NT2/D1 (cell line): ENCODE results near the gene ABCD1.

Source experiments
- DNase-seq: peaks from one replicate; pipeline ENCODE4 v3.0.0-alpha.2; 2011; ENCODE audit warnings: low read depth, low spot score
- H3K27me3 ChIP-seq: 2 replicates; pipeline ENCODE4 v1.6.0; 2011; ENCODE audit warnings: mild to moderate bottlenecking; ENCODE audit not compliant: insufficient read length, insufficient read depth
- H3K36me3 ChIP-seq: 2 replicates; pipeline ENCODE4 v1.6.1; 2011; ENCODE audit warnings: mild to moderate bottlenecking, low read length, mixed read lengths; ENCODE audit not compliant: insufficient read depth, insufficient read length
- H3K4me1 ChIP-seq: 2 replicates; pipeline ENCODE4 v1.5.1; 2011; ENCODE audit not compliant: insufficient read depth, insufficient read length
- H3K4me3 ChIP-seq: 2 replicates; pipeline ENCODE4 v1.5.1; 2011; ENCODE audit warnings: low read depth; ENCODE audit not compliant: insufficient read length
- H3K9ac ChIP-seq: 2 replicates; pipeline ENCODE4 v1.6.0; 2011; ENCODE audit warnings: low read depth; ENCODE audit not compliant: insufficient read length
- H3K9me3 ChIP-seq: 2 replicates; pipeline ENCODE4 v1.5.1; 2011; ENCODE audit warnings: mild to moderate bottlenecking, low read length; ENCODE audit not compliant: insufficient read depth
- SUZ12 ChIP-seq: IDR thresholded peaks from 2 replicates; pipeline ENCODE4 v1.6.1; 2011; ENCODE audit not compliant: insufficient read length, insufficient read depth; ENCODE audit errors: extremely low read depth
- YY1 ChIP-seq: IDR thresholded peaks from 2 replicates; pipeline ENCODE4 v1.6.1; 2011; ENCODE audit not compliant: insufficient read length, insufficient read depth
- ZNF274 ChIP-seq: IDR thresholded peaks from 2 replicates; pipeline ENCODE4 v1.6.1; 2011; ENCODE audit warnings: mild to moderate bottlenecking, low read depth, low read length

ABCD1 gene

DNA sequence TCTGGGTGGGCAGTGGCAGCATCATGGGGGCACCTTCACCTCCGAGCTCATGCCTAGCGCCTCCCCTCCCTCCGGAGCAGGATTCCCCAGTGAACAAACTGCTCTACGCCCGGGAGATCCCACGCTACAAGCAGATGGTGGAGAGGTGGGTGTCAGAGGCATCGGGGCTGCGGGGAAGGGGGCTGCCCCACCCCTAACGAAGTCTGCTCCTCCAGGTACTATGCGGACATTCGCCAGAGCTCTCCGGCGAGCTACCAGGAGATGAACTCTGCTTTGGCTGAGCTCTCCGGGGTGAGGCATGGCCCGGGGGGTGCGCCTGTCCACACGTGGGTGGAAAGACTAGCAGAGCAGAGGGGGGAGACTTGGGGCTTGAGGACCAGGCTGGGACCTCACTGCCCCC, 53.5 kb downstream of the ABCD1 start:
- Histone ChIP-seq H3K27me3 (no peaks in the 10 kb centered on the region), H3K36me3 (peaks cover 2% of the 10 kb centered on the region), H3K4me1 (peaks cover 3% of the 10 kb centered on the region), H3K9ac (no peak overlapping the region), H3K9me3 (no peaks in the 10 kb centered on the region), H3K4me3 (no peak overlapping the region)
- TF ChIP-seq ZNF274 (no peak), YY1 (no peak)
- DNase-seq, result no peak

DNA sequence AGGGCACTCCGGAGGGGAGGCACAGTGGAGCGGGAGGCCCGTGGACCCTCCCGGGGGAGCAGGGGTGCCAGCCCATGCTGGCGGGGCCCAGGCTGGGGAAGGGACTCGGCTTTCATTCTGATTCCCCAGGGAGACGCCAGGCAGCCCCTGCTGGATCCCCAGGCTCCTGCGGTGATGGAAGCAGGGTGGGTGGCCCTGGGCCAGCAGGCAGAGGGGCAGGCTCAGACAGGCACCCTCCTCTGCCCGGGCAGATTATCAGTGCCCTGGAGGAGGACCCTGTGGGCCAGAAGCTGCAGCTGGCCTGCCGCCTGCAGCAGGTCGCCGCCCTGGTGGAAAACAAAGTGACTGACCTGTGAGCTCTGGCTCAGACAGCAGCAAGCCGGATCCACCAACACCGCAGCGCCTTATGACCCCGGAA, 54.0 kb downstream of the ABCD1 start:
- H3K36me3 ChIP-seq, result peaks cover 2% of the 10 kb centered on the region
- no peak overlapping the region for H3K9ac ChIP-seq
- no peaks in the 10 kb centered on the region for H3K27me3 ChIP-seq
- no peak overlapping the region for H3K4me3 ChIP-seq
- DNase-seq, result no peak
- H3K9me3 ChIP-seq, result no peaks in the 10 kb centered on the region
- TF ChIP-seq YY1, result no peak
- TF ChIP-seq SUZ12, result no peak
- TF ChIP-seq ZNF274, result no peak
- H3K4me1 ChIP-seq, result peaks cover 3% of the 10 kb centered on the region

DNA sequence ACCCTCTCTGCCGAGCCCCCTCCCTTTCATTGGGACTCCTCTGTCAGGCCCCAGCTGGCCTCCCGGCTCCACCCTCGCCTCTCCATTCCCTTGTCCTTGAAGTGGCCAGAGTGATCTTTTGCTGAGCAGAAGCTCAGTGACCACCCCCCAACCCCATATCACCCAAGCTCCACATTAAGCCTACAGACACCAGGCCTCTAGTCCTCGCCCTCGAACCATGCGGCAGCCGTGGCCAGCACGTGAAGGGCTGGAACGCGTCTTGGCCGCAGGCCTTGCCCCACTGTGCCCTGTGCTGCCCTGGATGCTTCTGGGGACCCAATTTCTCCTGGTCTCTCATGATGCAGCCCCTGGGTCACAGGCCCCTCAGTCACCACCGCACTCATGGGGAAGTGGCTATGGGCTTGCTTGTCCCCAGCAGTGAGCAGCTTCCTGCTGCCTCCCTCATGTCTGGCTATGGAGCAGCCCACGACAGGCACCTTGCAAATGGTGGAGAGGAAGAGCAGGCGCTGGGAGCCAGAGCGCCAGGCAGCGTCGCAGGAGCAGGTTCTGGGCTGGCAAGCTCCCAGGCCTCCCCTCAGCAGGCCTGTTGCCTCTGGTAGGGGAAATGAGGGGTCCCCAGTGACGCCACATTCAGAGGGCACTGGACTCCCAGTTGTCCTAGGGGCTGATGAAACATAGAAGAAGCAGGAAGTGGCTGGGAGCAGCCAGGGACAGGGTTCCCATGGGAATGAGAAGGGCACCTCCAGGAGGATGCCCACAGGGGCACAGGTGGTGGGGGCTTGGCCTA, 55.4 kb downstream of the ABCD1 start:
- TF ChIP-seq SUZ12 (no peak), YY1 (no peak), ZNF274 (no peak)
- H3K36me3 ChIP-seq, result peaks cover 2% of the 10 kb centered on the region
- H3K4me1 ChIP-seq, result peaks cover 3% of the 10 kb centered on the region
- no peak overlapping the region for H3K4me3 ChIP-seq
- no peaks in the 10 kb centered on the region for H3K27me3 ChIP-seq
- no peaks in the 10 kb centered on the region for H3K9me3 ChIP-seq
- no peak for DNase-seq
- no peak overlapping the region for H3K9ac ChIP-seq

DNA sequence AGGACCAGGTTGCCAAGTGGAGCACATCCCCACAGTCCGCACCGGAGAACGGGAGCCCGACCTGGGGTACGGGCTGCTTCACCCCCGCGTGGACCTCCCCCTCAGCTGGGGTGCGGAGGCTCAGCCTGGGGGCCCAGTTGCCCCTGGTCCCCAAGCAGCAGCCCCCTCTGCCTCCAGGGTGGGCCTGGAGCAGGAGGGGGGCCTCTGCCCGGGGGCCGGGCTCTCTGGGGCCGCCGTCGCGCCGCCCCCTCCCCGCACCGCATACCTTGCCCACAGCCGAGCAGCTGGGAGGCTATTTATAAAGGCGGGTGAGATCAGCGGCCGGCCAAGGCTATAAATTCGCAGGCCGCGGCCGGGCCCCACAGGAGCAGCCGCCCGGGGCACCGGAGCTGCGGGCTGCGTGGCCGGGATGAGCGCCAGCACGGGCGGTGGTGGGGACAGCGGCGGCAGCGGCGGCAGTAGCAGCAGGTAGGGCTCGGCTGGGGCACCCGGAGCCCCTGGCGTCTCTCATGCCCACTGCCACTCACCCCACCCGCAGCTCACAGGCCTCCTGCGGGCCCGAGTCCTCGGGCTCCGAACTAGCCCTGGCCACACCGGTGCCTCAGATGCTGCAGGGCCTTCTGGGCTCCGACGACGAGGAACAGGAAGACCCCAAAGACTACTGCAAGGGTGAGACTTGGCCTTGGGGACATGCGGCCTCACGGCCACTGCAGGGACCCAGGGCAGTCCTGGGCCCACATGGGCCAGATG, 56.2 kb downstream of the ABCD1 start, which contains the start of gene SRPK3:
TSS of gene SRPK3 (plus strand) at position 364 of the 750 bp plus-strand sequence. CDS start at position 410, 46 bp downstream.
- no peak within 1 kb of the TSS for H3K9ac ChIP-seq
- H3K4me3 ChIP-seq, result no peak within 1 kb of the TSS
- H3K9me3 ChIP-seq, result no peaks in the 10 kb centered on the region
- no peak for DNase-seq
- TF ChIP-seq ZNF274 (no peak), SUZ12 (no peak), YY1 (no peak)
- H3K36me3 ChIP-seq, result peaks cover 5% of the 10 kb centered on the region
- H3K27me3 ChIP-seq, result no peaks in the 10 kb centered on the region
- peaks cover 3% of the 10 kb centered on the region for H3K4me1 ChIP-seq

DNA sequence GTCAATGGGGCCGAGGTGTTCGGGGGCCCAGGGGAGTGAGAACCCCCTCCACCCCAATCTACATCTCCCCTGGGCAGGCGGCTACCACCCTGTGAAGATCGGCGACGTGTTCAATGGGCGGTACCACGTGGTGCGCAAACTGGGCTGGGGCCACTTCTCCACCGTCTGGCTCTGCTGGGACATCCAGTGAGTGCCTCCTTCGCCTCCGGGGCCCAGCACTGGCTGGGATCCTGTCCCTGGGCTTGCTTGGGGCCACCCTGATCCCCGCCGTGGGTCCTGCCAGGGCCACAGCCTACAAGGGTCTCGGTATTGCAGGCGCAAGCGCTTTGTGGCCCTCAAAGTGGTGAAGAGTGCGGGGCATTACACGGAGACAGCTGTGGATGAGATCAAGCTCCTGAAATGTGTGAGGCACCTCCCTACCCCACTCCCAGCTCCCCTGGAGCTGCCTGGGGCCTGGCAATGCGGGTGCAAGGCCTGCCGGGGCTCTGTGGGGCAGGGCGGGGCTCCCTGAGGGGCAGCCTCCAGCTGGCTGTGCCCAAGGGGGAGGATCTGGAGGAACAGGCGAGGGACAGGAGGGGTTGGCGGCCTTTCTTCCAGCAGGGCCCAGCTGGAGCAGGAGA, 56.9 kb downstream of the ABCD1 start:
- TF ChIP-seq SUZ12 (no peak), ZNF274 (no peak), YY1 (no peak)
- Histone ChIP-seq H3K9ac (no peak overlapping the region), H3K4me3 (no peak overlapping the region), H3K27me3 (no peaks in the 10 kb centered on the region), H3K36me3 (peaks cover 10% of the 10 kb centered on the region), H3K9me3 (no peaks in the 10 kb centered on the region), H3K4me1 (peaks cover 3% of the 10 kb centered on the region)
- DNase-seq, result no peak

DNA sequence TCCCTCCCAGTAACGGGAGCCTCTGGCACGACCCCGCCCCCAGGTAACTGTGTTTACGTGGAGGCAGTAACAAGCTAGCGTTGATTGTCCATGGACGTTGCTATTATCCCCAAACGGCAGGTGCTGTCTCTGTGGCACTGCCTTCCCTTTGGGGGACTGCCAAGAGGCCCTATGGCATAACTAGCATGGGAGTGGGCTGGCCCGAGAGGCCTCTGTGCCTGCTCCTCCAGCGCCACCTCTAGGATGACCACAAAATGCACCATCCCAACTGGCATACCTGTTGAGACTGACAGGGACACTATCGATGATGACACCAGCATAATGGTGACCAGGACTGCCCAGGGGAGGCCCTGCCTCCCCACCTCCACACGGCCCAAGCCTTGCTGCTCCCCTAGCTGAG, 57.7 kb downstream of the ABCD1 start:
- Histone ChIP-seq H3K4me1 (peaks cover 3% of the 10 kb centered on the region), H3K36me3 (peaks cover 15% of the 10 kb centered on the region), H3K9ac (no peak overlapping the region), H3K27me3 (no peaks in the 10 kb centered on the region), H3K9me3 (no peaks in the 10 kb centered on the region), H3K4me3 (no peak overlapping the region)
- TF ChIP-seq SUZ12 (no peak), YY1 (no peak)
- DNase-seq, result no peak

DNA sequence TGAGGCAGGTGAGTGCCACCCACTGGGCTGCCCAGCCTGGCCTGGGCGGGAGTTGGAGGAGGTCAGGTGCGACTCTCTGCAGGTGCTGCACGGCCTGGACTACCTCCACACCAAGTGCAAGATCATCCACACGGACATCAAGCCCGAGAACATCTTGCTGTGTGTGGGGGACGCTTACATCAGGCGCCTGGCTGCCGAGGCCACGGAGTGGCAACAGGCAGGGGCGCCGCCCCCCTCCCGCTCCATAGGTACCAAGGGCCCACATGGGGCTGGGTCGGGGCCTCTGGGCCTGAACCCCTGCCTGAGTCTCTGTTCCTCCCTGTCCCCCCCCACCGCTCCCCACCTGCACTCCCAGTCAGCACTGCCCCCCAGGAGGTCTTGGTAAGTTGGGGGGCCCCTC, 58.2 kb downstream of the ABCD1 start:
- Histone ChIP-seq H3K36me3 (peaks cover 21% of the 10 kb centered on the region), H3K4me1 (peaks cover 3% of the 10 kb centered on the region), H3K9ac (no peak overlapping the region), H3K9me3 (no peaks in the 10 kb centered on the region), H3K27me3 (no peaks in the 10 kb centered on the region), H3K4me3 (no peak overlapping the region)
- DNase-seq, result no peak
- no peak for TF ChIP-seq YY1
- no peak for TF ChIP-seq SUZ12
- TF ChIP-seq ZNF274, result no peak
